GM12872 (cell line): Measurements from ENCODE around the gene CR2.

Experiments
- CTCF ChIP-seq: IDR thresholded peaks from 3 replicates; pipeline ENCODE4 v1.5.1; 2011; ENCODE audit warnings: low read depth, mild to moderate bottlenecking, low read length, moderate library complexity; ENCODE audit not compliant: insufficient read depth

The CR2 gene

DNA sequence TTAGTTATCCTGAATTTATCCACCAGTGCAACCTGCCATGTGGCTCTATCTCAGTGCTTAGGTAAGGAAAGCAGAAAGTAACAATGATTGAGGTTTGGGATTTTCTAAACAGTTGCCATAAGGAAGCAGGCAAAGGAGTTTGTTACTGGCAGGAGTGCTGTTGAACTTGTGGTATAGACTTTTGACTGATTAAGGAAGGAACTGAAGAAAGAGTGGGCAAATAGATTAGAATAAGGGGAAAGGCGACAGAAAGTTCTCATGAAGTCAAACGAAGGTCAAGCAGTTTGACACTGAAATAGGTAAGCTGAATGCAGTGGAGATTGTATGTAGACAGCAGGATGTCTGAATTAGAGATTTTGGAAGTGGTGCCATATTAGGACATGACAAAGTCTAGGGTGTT, 24.2 kb upstream of the CR2 start:
- no peak for TF ChIP-seq CTCF

- no peak for TF ChIP-seq CTCF
Measured at GRCh38 chr1:207430602-207431001, 23.5 kb upstream of the CR2 start.

DNA sequence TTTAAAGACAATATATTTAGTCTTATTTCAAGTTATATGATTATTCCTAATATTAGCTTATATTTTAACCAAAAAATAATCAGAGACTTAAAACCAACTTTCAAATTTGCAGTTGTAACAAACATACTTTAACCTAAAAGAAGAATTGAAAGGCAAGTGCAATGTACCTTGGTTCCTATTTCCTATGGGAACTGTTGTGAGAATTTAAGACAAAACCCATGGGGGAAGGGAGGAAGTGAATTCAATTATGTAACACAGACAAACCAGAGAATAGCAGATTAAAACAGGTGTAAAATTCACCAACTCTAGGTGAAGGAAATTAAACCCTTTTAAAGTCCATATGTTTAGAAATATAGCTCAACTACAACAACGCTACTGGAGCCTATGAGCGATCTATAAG, 22.6 kb upstream of the CR2 start:
- TF ChIP-seq CTCF = no peak

DNA sequence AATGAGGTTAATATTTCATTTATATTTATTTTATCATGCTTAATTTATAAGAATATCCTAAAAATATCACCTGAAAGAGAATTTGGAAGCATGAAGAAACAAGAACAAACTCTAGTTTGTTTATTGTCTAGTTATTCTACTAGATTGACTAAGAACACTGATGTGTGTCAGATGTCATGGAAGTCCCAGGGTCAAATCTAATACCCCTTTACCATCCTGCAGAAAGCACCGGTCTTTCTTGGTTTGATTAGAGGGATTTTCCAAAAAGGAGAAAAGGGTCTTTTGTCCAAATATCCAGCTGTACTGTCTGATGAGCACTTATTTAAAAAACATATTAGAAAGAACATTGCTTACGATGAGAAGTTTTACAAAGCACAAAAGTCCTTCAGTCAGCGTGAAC, 20.7 kb upstream of the CR2 start:
- TF ChIP-seq CTCF = no peak

DNA sequence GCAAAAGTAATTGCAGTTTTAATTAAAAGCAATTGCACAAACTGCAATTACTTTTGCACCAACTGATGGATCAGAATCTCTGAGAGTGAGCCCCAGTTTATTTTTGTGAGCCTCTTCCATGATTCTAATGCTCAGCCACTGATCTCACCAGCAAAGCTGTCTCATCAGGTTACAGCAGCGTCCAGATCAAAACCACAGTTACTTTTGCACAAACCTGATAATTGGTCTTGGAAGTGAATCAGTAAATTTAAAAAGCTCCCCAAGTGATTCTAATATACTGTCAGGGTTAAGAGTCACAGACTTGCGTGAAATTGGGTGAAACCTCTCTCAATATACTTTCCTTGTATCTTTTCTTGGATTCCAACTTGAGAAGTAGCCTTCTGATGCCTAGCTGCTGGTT, 13.5 kb upstream of the CR2 start:
- TF ChIP-seq CTCF = no peak

DNA sequence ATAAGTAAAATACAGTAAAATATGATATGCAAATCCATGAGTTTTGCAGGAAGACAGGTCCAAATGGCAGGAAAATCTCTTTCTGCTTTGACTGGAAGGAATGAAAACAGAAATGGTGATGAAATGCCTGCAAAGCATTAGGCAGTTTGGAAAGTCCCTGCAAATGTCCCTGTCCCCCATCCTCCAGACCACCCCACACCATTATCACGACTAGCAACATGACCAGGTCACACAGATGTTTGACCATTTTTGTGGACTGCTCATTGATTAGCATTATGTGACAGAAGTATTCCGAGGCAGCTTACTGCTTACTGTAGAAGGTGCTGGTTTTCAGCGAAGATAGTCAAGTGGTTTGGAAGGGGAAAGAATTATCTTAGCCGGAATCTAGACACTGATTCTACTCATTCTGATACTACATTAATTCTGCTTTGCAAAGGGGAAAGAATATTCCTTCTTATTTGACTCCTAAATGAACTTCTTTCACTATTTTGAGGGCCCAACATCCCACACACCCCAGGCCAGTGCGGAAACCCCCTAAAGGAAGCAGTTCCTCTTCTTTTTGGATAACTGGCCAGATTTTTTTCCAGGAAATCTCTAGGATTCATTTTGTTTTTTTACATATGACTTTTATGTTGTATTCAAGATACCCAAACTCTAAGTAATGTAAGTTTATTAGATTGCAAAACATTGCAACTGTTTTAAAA, 9.5 kb upstream of the CR2 start:
- no peak for TF ChIP-seq CTCF

- TF ChIP-seq CTCF = no peak
Measured at GRCh38 chr1:207453710-207454045, 450 bp upstream of the CR2 start.
